CD4-positive, alpha-beta T cell treated with Interleukin-12 subunit alpha and Interleukin-12 subunit beta, for 1 hour (primary cell): ENCODE results near the gene H3-3A.

Source experiments
- DNase-seq: peaks from one replicate; pipeline ENCODE4 v3.0.0-alpha.2; 2020

The H3-3A gene

GRCh38 chr1:226116673-226117072 lies 54.2 kb downstream of the H3-3A start:
- no peak for DNase-seq

GRCh38 chr1:226117330-226117729 lies 54.8 kb downstream of the H3-3A start:
- no peak for DNase-seq

DNA sequence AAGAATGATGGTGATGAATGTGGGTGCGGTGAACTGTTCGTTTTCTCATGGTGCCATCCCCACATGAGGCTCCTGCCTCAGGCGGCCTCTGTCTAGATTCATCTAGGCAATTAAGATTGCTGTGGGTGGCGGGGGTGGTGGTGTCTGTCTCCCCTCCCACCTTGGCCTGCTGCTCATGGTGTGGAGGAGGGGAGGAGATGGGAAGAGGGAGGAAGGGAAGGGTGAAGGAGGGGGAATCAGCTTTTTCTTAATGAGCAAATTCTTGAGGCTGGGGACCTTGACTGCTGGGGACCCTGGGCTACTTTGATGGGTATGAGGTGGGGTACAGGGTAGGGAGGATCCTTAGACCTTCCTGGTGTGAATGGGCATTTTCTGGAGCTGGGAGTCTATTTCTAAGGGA lies 55.8 kb downstream of the H3-3A start:
- DNase-seq: no peak

- DNase-seq: no peak
These were observed 56.7 kb downstream of the H3-3A start for GRCh38 chr1:226119169-226119568.

GRCh38 chr1:226120398-226120797 lies 57.9 kb downstream of the H3-3A start:
- DNase-seq: no peak

DNA sequence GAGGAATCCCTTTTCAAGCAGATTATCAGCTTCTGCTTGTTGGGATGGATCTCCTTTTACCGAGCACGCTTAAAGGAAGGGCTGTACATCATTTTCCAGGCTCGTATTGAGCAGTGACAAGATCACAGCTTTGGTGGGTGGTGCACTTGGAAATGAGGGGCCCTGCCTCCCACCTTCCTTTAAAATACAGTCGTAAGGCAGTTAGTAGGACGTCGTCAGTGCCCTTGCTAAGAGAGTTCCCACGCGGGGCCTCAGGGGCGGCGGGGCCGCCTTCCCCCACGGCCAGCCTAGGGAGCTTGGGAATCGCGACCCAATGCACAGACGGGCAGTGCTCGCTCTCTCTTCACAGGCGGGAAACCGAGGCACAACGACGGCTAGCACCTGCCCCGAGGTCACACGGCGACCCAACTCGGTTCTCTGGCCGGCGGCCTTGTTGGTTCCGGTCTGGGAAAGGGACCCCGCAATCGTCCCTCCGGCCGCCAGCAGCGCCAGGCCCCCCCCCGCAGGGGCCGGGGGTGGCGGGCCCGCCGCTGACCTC lies 58.6 kb downstream of the H3-3A start:
- no peak for DNase-seq
